ENCODE data around the gene RABGAP1L. TPM values are rescaled to one million over a fixed set of nuclear protein-coding genes. Genes with fewer than 3 reads are reported as not detected.

The RABGAP1L gene
- total RNA-seq, 1 donor from 2014 or later = 41.0 TPM

DNA sequence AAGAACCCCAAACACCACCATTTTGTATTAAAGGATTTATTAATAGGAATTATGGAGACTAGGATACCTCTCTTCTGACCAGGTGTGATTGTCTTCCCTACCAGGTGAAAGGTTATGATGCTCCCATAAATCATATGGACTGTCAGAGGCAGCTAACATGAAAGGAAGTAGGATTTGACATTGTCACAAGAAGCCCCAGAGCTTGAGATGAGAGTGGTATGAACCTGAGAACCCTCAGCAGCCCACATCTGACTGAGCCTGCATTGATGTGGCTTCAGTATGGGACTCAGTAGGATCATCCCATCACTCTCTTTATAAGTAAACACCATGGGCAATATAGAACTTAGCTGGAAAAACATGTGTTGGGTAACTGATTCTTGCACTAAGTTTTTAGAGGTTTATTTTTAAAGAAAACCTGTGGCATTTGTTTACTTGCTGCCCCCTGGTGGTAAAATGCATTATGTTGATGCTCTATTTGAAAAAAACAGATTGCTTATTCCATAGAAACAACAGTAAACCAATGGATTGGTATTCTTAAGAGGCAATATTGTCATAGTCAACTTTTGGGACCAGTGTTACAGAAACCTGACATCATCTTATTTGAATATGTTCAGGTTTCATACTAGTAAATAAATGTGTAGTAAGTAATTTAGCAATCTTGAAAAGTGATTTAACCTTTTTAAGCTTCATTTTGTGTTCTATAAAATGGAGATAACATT, 823.8 kb downstream of the RABGAP1L start:
- peaks cover 28% of the 10 kb centered on the region for H3K4me1 Mint-ChIP-seq (ENCODE audit: low read depth)
- H3K9me3 Mint-ChIP-seq = no peaks in the 10 kb centered on the region
- no peaks in the 10 kb centered on the region for H3K27me3 Mint-ChIP-seq (ENCODE audit: insufficient read depth)
- H3K4me3 Mint-ChIP-seq = no peak overlapping the region
- no peak for DNase-seq (ENCODE audit: low spot score)
- no peak overlapping the region for H3K27ac Mint-ChIP-seq
- intact Hi-C loops (cut with micrococcal nuclease) = loop anchor here (1.0 to 5.0 kb wide), 5 partner anchors 19 to 721 kb away; no protein-coding TSS in a partner anchor
- H3K36me3 Mint-ChIP-seq (ENCODE audit: low read depth) = peaks cover 43% of the 10 kb centered on the region

DNA sequence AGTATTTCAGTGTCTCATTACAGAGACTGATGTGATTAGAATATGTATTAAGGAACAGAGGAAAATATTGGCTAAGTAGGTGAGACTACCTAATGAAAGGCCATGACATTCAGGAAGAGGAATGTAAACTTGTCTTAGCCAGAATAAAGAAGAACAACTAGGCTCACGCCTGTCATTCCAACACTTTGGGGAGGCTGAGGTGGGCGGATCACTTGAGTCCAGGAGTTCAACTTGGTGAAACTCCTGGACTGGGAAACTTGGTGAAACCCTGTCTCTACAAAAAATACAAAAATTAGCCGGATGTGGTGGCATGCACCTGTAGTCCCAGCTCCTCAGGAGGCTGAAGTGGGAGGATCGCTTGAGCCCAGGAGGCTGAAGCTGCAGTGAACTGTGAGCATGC, 825.6 kb downstream of the RABGAP1L start:
- Mint-ChIP-seq H3K27ac (no peak overlapping the region), H3K27me3 (ENCODE audit: insufficient read depth) (no peaks in the 10 kb centered on the region), H3K36me3 (ENCODE audit: low read depth) (peaks cover 44% of the 10 kb centered on the region), H3K9me3 (no peaks in the 10 kb centered on the region), H3K4me3 (no peak overlapping the region), H3K4me1 (ENCODE audit: low read depth) (peaks cover 40% of the 10 kb centered on the region)
- intact Hi-C loops (cut with micrococcal nuclease) = loop anchor here (5.0 kb wide), 1 partner anchor 723 kb away; no protein-coding TSS in a partner anchor
- DNase-seq (ENCODE audit: low spot score) = no peak

DNA sequence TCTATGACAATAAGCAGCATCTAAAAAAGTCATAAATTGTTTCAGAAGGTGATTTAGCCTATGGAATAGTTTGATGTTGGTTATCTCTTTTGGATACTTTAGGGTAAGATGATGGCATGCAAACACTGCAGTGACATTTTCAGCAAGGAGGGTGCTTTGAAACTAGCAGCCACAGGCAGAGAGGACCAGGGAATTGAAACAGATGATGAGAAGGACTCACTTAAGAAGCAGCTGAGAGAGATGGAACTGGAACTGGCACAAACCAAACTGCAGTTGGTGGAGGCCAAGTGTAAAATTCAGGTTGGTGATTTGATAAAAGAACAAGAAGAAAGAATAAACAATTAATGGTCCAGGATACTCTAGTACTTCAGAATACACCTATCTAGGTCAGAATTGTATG, 829.2 kb downstream of the RABGAP1L start:
- H3K9me3 Mint-ChIP-seq = no peaks in the 10 kb centered on the region
- H3K4me1 Mint-ChIP-seq (ENCODE audit: low read depth) = peaks cover 25% of the 10 kb centered on the region
- H3K4me3 Mint-ChIP-seq = no peak overlapping the region
- DNase-seq (ENCODE audit: low spot score) = no peak
- no peaks in the 10 kb centered on the region for H3K27me3 Mint-ChIP-seq (ENCODE audit: insufficient read depth)
- H3K36me3 Mint-ChIP-seq (ENCODE audit: low read depth) = peaks cover 25% of the 10 kb centered on the region
- H3K27ac Mint-ChIP-seq = peak overlapping the region; percentile 18
- intact Hi-C loops (cut with micrococcal nuclease) = no loop called here

DNA sequence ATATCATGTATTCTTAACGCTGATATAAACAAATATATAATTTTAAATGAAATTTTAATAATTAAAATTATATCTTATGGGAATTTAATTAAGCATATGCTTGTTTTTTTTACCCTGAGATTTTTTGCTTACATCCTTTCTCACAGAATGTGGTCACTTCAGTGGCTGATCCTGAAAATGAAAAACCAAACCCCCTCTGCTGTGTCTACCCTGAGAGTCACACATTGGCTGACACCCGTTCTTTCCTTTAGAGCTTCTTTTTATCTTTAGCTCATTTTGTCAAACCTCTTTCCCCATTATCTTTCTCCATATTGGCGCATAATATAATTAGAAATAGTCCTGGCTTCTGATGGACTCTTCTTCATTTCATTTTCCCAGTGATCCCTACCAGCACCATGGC, 829.7 kb downstream of the RABGAP1L start:
- no peaks in the 10 kb centered on the region for H3K9me3 Mint-ChIP-seq
- no peak for DNase-seq (ENCODE audit: low spot score)
- no peaks in the 10 kb centered on the region for H3K27me3 Mint-ChIP-seq (ENCODE audit: insufficient read depth)
- H3K27ac Mint-ChIP-seq = no peak overlapping the region
- H3K4me3 Mint-ChIP-seq = no peak overlapping the region
- peaks cover 25% of the 10 kb centered on the region for H3K4me1 Mint-ChIP-seq (ENCODE audit: low read depth)
- H3K36me3 Mint-ChIP-seq (ENCODE audit: low read depth) = peaks cover 28% of the 10 kb centered on the region
- intact Hi-C loops (cut with micrococcal nuclease) = no loop called here

DNA sequence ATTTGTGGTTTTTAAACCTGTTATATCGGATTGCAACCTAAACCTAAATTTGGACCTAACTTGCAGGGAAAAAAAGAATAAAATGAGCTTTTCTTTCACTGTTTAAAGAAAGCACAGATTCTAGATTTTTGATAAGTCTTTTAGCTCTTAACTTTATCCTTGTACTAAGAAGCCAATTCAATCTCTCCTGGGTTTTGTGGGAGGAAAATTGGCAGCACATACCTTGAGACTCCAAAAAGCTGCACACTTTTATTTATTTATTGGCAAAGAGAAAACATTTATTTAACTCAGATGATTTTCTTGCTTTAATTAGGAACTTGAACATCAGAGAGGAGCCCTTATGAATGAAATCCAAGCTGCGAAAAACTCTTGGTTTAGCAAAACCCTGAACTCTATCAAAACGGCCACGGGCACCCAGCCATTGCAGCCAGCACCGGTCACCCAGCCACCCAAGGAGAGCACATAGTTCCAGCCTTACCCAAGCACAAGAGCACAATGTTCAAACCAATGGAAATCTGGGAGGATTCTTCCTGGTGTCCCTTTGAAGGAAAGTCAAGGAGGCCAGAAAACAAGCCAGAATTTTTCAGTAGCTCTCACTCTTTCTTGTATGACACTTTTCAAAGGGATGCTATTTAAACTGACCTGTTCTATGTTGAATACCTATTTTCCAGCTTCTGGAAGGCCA, 830.4 kb downstream of the RABGAP1L start:
- no peaks in the 10 kb centered on the region for H3K27me3 Mint-ChIP-seq (ENCODE audit: insufficient read depth)
- H3K9me3 Mint-ChIP-seq = no peaks in the 10 kb centered on the region
- DNase-seq (ENCODE audit: low spot score) = no peak
- peaks cover 25% of the 10 kb centered on the region for H3K4me1 Mint-ChIP-seq (ENCODE audit: low read depth)
- peak overlapping the region; percentile 70 for H3K4me3 Mint-ChIP-seq
- H3K27ac Mint-ChIP-seq = peak overlapping the region; percentile 67
- peaks cover 31% of the 10 kb centered on the region for H3K36me3 Mint-ChIP-seq (ENCODE audit: low read depth)
- intact Hi-C loops (cut with micrococcal nuclease) = loop anchor here (1.0 to 2.0 kb wide), 2 partner anchors 9 to 219 kb away; no protein-coding TSS in a partner anchor

DNA sequence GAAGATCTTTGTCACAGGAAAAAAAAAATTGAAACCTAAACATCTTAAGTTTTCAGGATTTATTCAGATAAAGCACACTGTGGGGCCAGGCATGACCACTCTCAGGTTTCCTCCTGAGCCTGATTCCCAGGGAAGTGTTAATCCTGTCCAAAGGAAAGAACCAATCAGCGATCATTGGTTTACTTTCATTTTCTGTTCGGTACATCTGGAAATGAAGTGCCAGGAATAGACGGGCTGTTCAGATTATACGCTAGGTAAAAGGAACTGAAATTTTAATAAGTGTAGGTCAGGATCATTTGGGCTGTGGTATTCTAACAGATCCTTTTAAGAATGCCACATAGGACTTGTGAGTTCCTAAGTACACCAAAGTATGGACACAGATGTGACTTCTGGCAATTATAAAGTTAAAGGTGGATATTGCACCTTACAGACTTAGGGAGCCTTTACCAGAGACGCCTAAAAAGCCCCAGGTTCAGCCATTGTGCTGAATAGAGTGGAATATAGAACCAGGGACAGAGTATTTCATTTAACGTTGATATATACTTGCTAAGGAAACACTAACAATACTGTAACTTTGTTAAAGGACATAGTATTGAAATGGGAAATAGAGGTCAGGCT, 831.2 kb downstream of the RABGAP1L start:
- H3K4me1 Mint-ChIP-seq (ENCODE audit: low read depth) = peaks cover 25% of the 10 kb centered on the region
- peaks cover 28% of the 10 kb centered on the region for H3K36me3 Mint-ChIP-seq (ENCODE audit: low read depth)
- intact Hi-C loops (cut with micrococcal nuclease) = loop anchor here (1.0 to 2.0 kb wide), 2 partner anchors 8 to 220 kb away; no protein-coding TSS in a partner anchor
- no peak for DNase-seq (ENCODE audit: low spot score)
- peak overlapping the region; percentile 84 for H3K27ac Mint-ChIP-seq
- no peaks in the 10 kb centered on the region for H3K9me3 Mint-ChIP-seq
- no peaks in the 10 kb centered on the region for H3K27me3 Mint-ChIP-seq (ENCODE audit: insufficient read depth)
- H3K4me3 Mint-ChIP-seq = peak overlapping the region; percentile 85

DNA sequence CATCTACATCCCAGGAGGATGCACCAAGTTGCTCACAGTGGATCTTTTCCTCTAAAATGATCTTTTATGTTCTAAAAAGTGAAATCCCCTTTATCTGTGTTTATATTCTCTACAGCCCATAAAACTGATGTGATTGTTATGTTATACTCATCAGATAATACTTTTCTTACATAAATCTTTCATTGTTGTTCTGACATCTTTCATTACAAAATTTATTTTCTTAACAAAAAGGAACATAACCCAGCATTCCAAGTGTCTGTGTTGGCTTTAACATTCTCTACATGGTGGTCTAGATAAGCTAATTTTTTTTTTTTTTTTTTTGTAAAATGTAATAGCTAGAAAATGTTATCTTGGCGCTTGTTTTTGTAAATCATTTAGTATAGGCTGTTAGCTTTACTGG, 832.2 kb downstream of the RABGAP1L start:
- no peak for DNase-seq (ENCODE audit: low spot score)
- peaks cover 26% of the 10 kb centered on the region for H3K36me3 Mint-ChIP-seq (ENCODE audit: low read depth)
- H3K27me3 Mint-ChIP-seq (ENCODE audit: insufficient read depth) = no peaks in the 10 kb centered on the region
- peaks cover 25% of the 10 kb centered on the region for H3K4me1 Mint-ChIP-seq (ENCODE audit: low read depth)
- H3K27ac Mint-ChIP-seq = no peak overlapping the region
- intact Hi-C loops (cut with micrococcal nuclease) = loop anchor here (2.0 kb wide), 1 partner anchor 221 kb away; no protein-coding TSS in a partner anchor
- H3K4me3 Mint-ChIP-seq = no peak overlapping the region
- H3K9me3 Mint-ChIP-seq = no peaks in the 10 kb centered on the region

GRCh38 chr1:174995121-174995520, 835.8 kb downstream of the RABGAP1L start:
- intact Hi-C loops (cut with micrococcal nuclease) = loop anchor here (5.0 kb wide), 2 partner anchors 733 to 1573 kb away; no protein-coding TSS in a partner anchor
- Mint-ChIP-seq H3K27me3 (ENCODE audit: insufficient read depth) (no peaks in the 10 kb centered on the region), H3K9me3 (no peaks in the 10 kb centered on the region), H3K27ac (no peak overlapping the region), H3K36me3 (ENCODE audit: low read depth) (peaks cover 17% of the 10 kb centered on the region), H3K4me3 (no peak overlapping the region), H3K4me1 (ENCODE audit: low read depth) (peaks cover 8% of the 10 kb centered on the region)
- DNase-seq (ENCODE audit: low spot score) = no peak

DNA sequence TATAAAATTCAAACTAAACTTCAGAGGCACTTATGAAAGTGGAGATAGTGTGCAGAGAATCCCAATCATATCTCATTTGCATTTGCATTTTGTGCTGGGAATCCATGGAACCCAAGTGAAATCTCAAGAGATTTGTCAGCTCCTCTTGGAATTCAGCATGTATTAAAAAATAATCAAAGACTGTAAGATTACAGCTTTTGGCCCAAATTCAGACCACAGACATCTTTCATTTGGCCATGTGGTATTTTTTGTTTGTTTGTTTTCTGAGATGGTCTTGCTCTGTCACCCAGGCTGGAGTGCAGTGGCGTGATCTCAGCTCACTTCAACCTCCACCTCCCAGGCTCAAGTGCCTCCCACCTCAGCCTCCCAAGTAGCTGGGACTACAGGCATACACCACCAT, 836.6 kb downstream of the RABGAP1L start:
- H3K9me3 Mint-ChIP-seq = no peaks in the 10 kb centered on the region
- H3K27me3 Mint-ChIP-seq (ENCODE audit: insufficient read depth) = no peaks in the 10 kb centered on the region
- intact Hi-C loops (cut with micrococcal nuclease) = loop anchor here (5.0 kb wide), 2 partner anchors 734 to 1574 kb away; no protein-coding TSS in a partner anchor
- peaks cover 16% of the 10 kb centered on the region for H3K36me3 Mint-ChIP-seq (ENCODE audit: low read depth)
- H3K27ac Mint-ChIP-seq = no peak overlapping the region
- peaks cover 2% of the 10 kb centered on the region for H3K4me1 Mint-ChIP-seq (ENCODE audit: low read depth)
- no peak overlapping the region for H3K4me3 Mint-ChIP-seq
- no peak for DNase-seq (ENCODE audit: low spot score)

DNA sequence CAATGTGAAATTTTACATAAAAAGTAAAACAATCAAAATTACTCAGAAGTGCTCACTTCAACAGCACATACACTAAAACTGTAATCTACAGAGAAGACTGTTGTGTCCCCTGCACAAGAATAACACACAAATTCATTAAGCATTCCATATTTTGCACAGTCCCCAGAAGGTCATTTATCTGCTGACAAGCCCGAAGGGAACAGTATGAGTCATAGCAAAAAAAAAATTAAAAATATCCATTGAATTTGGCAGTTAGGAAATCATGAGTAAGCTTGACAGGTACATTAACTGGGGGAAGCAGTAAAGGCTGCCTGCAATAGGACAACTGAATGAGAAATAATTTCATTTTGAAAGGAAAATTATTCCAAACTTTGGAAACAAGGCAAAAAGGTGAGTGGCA, 837.2 kb downstream of the RABGAP1L start:
- H3K27me3 Mint-ChIP-seq (ENCODE audit: insufficient read depth) = no peaks in the 10 kb centered on the region
- no peaks in the 10 kb centered on the region for H3K9me3 Mint-ChIP-seq
- H3K4me3 Mint-ChIP-seq = no peak overlapping the region
- intact Hi-C loops (cut with micrococcal nuclease) = loop anchor here (5.0 kb wide), 2 partner anchors 734 to 1574 kb away; no protein-coding TSS in a partner anchor
- H3K36me3 Mint-ChIP-seq (ENCODE audit: low read depth) = peaks cover 21% of the 10 kb centered on the region
- H3K27ac Mint-ChIP-seq = no peak overlapping the region
- no peak for DNase-seq (ENCODE audit: low spot score)
- H3K4me1 Mint-ChIP-seq (ENCODE audit: low read depth) = peaks cover 7% of the 10 kb centered on the region

DNA sequence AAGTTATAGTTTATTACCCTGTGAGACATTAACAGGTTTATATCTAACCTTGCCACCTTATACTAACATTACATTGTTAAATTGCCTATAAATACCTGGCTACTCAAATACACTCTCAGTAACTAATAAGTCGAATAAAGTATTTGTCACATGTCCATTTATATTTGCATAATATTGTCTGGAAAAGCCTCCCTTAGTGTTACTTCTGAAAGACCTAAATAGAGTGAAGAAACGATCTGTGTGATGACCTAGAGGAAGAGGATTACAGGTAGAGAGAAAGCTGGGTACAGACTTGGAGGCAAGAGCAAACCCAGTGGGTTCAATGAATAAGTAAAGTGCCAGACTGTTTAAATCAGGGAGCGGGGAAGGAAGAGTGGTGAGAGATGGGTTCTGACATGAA, 837.7 kb downstream of the RABGAP1L start:
- no peaks in the 10 kb centered on the region for H3K9me3 Mint-ChIP-seq
- H3K27ac Mint-ChIP-seq = no peak overlapping the region
- peaks cover 22% of the 10 kb centered on the region for H3K36me3 Mint-ChIP-seq (ENCODE audit: low read depth)
- no peak for DNase-seq (ENCODE audit: low spot score)
- no peaks in the 10 kb centered on the region for H3K27me3 Mint-ChIP-seq (ENCODE audit: insufficient read depth)
- peaks cover 13% of the 10 kb centered on the region for H3K4me1 Mint-ChIP-seq (ENCODE audit: low read depth)
- H3K4me3 Mint-ChIP-seq = peak overlapping the region; percentile 47
- intact Hi-C loops (cut with micrococcal nuclease) = loop anchor here (5.0 kb wide), 2 partner anchors 735 to 1575 kb away; no protein-coding TSS in a partner anchor

GRCh38 chr1:174998569-174999215, 839.4 kb downstream of the RABGAP1L start:
- Mint-ChIP-seq H3K4me3 (no peak overlapping the region), H3K36me3 (ENCODE audit: low read depth) (peaks cover 23% of the 10 kb centered on the region), H3K27ac (no peak overlapping the region), H3K4me1 (ENCODE audit: low read depth) (peaks cover 22% of the 10 kb centered on the region), H3K27me3 (ENCODE audit: insufficient read depth) (no peaks in the 10 kb centered on the region), H3K9me3 (no peaks in the 10 kb centered on the region)
- intact Hi-C loops (cut with micrococcal nuclease) = loop anchor here (1.0 to 5.0 kb wide), 12 partner anchors 8 to 1576 kb away; partner anchors contain the start of genes MRPS14, PRDX6, RC3H1 and ZBTB37
- peak; percentile 35 for DNase-seq (ENCODE audit: low spot score)

Data from activated T-helper 1 cell treated with anti-CD3 and anti-CD28 coated beads, Interleukin-12 subunit alpha, Interleukin-12 subunit beta, Interleukin-2, Interleukin-4 antibody, amounts not matched to agents 30 ng/mL and 10 ng/mL and 1 ng/mL, durations not matched to agents 14 hours and 24 hours and 36 hours (primary cell).